K562 (cell line): ENCODE measurements around the gene CEBPB. TPM values are rescaled to one million over a fixed set of nuclear protein-coding genes. Genes with fewer than 3 reads are reported as not detected.

Source experiments
- C11orf30 ChIP-seq: fragments of 450-650 bp; IDR thresholded peaks from 2 replicates; pipeline ENCODE4 v1.6.1; 2016; ENCODE audit warnings: low read depth, mild to moderate bottlenecking
- DACH1 ChIP-seq: fragments of 450-650 bp; IDR thresholded peaks from 2 replicates; pipeline ENCODE4 v1.6.1; 2018; ENCODE audit not compliant: partially characterized antibody
- E2F4 ChIP-seq: sonication (generic); formaldehyde crosslinking; IDR thresholded peaks from 2 replicates; pipeline ENCODE4 v1.8.0; 2022; ENCODE audit warnings: mild to moderate bottlenecking, low read depth, missing genetic modification reagents
- FOXO4 ChIP-seq: fragments of 450-650 bp; formaldehyde crosslinking; IDR thresholded peaks from 2 replicates; pipeline ENCODE4 v1.4.0; 2020; ENCODE audit warnings: mild to moderate bottlenecking, moderate library complexity
- GTF2E2 ChIP-seq: fragments of 200-800 bp; sonication (Bioruptor generic); IDR thresholded peaks from 2 replicates; pipeline ENCODE4 v1.6.1; 2016; ENCODE audit warnings: missing genetic modification characterization, missing compliant biosample characterization
- HDAC1 ChIP-seq, 2 experiments: fragments of 450-650 bp; IDR thresholded peaks; 2 replicates each; pipeline ENCODE4 v1.6.1; 2016 to 2017; ENCODE audit warnings: inconsistent platforms in 1 of 2, mild to moderate bottlenecking in 1 of 2, moderate library complexity in 1 of 2
- HDAC3 ChIP-seq: fragments of 450-650 bp; IDR thresholded peaks from 2 replicates; pipeline ENCODE4 v1.6.1; 2018; ENCODE audit warnings: borderline replicate concordance, mild to moderate bottlenecking, moderate library complexity; ENCODE audit not compliant: partially characterized antibody
- HDAC6 ChIP-seq: IDR thresholded peaks from 2 replicates; pipeline ENCODE4 v1.6.1; 2012; ENCODE audit warnings: low read depth, mild to moderate bottlenecking, control low read depth, inconsistent platforms, low read length, moderate library complexity
- HIVEP1 ChIP-seq: fragments of 250-450 bp; sonication (Bioruptor Pico); IDR thresholded peaks from 2 replicates; pipeline ENCODE4 v1.4.0; 2020; ENCODE audit warnings: mild to moderate bottlenecking
- ILK ChIP-seq: fragments of 450-650 bp; IDR thresholded peaks from 2 replicates; pipeline ENCODE4 v1.6.1; 2016; ENCODE audit warnings: missing genetic modification characterization, low read depth, mild to moderate bottlenecking, missing compliant biosample characterization, moderate library complexity, borderline replicate concordance
- MAFK ChIP-seq: IDR thresholded peaks from 2 replicates; pipeline ENCODE4 v1.6.1; 2011; ENCODE audit warnings: low read length, improper control_type of control experiment
- NFIX ChIP-seq: fragments of 250-450 bp; sonication (Bioruptor Pico); IDR thresholded peaks from 2 replicates; pipeline ENCODE4 v1.4.0; 2020; ENCODE audit warnings: low read depth, mild to moderate bottlenecking, moderate library complexity
- OTX1 ChIP-seq: fragments of 450-650 bp; formaldehyde crosslinking; IDR thresholded peaks from 2 replicates; pipeline ENCODE4 v1.4.0; 2022; ENCODE audit warnings: mild to moderate bottlenecking
- PHF8 ChIP-seq: fragments of 200-600 bp; sonication (generic); IDR thresholded peaks from 2 replicates; pipeline ENCODE4 v1.6.1; 2012; ENCODE audit warnings: mixed run types, mild to moderate bottlenecking, inconsistent platforms, low read length, moderate library complexity, borderline replicate concordance
- POLR2AphosphoS5 ChIP-seq: IDR thresholded peaks from 2 replicates; pipeline ENCODE4 v1.6.1; 2011; ENCODE audit warnings: mild to moderate bottlenecking, low read depth, low read length, moderate library complexity; ENCODE audit not compliant: control insufficient read depth, insufficient read depth
- POLR3A ChIP-seq: IDR thresholded peaks from 2 replicates; pipeline ENCODE4 v1.6.1; 2011; ENCODE audit warnings: borderline replicate concordance, mild to moderate bottlenecking, moderate library complexity; ENCODE audit not compliant: insufficient read length, insufficient read depth; ENCODE audit errors: extremely low read depth
- RAD51 ChIP-seq: fragments of 450-650 bp; IDR thresholded peaks from 2 replicates; pipeline ENCODE4 v1.7.1; 2016; ENCODE audit warnings: low read depth, mild to moderate bottlenecking, borderline replicate concordance
- RBFOX2 ChIP-seq: fragments of 200-400 bp; formaldehyde crosslinking; IDR thresholded peaks from 2 replicates; pipeline ENCODE4 v1.6.1; 2017; ENCODE audit warnings: low read depth, mild to moderate bottlenecking, low read length, moderate library complexity
- RBM15 ChIP-seq: fragments of 200-400 bp; formaldehyde crosslinking; IDR thresholded peaks from 2 replicates; pipeline ENCODE4 v1.6.1; 2018; ENCODE audit warnings: mild to moderate bottlenecking, low read length, moderate library complexity; ENCODE audit not compliant: insufficient read depth
- SIN3B ChIP-seq: fragments of 450-650 bp; IDR thresholded peaks from 2 replicates; pipeline ENCODE4 v1.6.1; 2017; ENCODE audit warnings: low read depth, mild to moderate bottlenecking, moderate library complexity
- STAG1 ChIP-seq: sonication (generic); formaldehyde crosslinking; IDR thresholded peaks from 2 replicates; pipeline ENCODE4 v1.5.0; 2020; ENCODE audit warnings: missing genetic modification reagents, borderline replicate concordance
- SUPT5H ChIP-seq: fragments of 450-650 bp; IDR thresholded peaks from 2 replicates; pipeline ENCODE4 v1.6.1; 2016
- TBP ChIP-seq: optimal IDR thresholded peaks from 2 replicates; pipeline ENCODE3; 2011; ENCODE audit warnings: low read depth, low read length, improper control_type of control experiment
- ZNF584 ChIP-seq: fragments of 200-800 bp; sonication (Bioruptor generic); IDR thresholded peaks from 2 replicates; pipeline ENCODE4 v1.6.1; 2016; ENCODE audit warnings: low read depth, mild to moderate bottlenecking, missing genetic modification characterization, missing compliant biosample characterization
- ZNF644 ChIP-seq: fragments of 200-800 bp; sonication (Bioruptor generic); IDR thresholded peaks from 2 replicates; pipeline ENCODE4 v1.6.1; 2016; ENCODE audit warnings: low read depth, missing genetic modification characterization, missing compliant biosample characterization
- ZNF79 ChIP-seq: fragments of 250-450 bp; sonication (Bioruptor Pico); IDR thresholded peaks from 2 replicates; pipeline ENCODE4 v1.4.0; 2020; ENCODE audit warnings: low read depth, mild to moderate bottlenecking, moderate library complexity
- polyA plus RNA-seq, 8 experiments: library from polyadenylated mRNA; depleted of rRNA in 4 of 8; stranded (reverse) in 5 of 8; unstranded in 3 of 8; fragments of >200 nt; fragmentation: Nextera tagmentation in 2 of 8; fragmentation: Illumina TruSeq in 1 of 8; extraction: Ambion mirVana in 2 of 8; extraction: Trizol in 1 of 8; gene quantifications; 2 replicates each; pipeline versions ENCODE4 v1.2.1 to v1.2.3, GENCODE V29; 2011 to 2014; ENCODE audit warnings: inconsistent platforms in 1 of 8, missing spikeins in 1 of 8
- total RNA-seq, 7 experiments: library from RNA; depleted of rRNA in 6 of 7; stranded (reverse); fragments of >200 nt in 6 of 7; fragmentation: Illumina TruSeq in 2 of 7; extraction: Trizol in 2 of 7; gene quantifications; 2 replicates each; pipeline versions ENCODE4 v1.2.1 to v1.2.3, GENCODE V29; 2011 to 2021; ENCODE audit warnings: low replicate concordance in 1 of 7

The CEBPB gene
- total and polyA plus RNA-seq, 9 of the 15 experiments (the other 6 are each of a cell fraction or from before 2014, with no cell fraction given), result 1.2 to 72.6 (median 7.8) TPM

DNA sequence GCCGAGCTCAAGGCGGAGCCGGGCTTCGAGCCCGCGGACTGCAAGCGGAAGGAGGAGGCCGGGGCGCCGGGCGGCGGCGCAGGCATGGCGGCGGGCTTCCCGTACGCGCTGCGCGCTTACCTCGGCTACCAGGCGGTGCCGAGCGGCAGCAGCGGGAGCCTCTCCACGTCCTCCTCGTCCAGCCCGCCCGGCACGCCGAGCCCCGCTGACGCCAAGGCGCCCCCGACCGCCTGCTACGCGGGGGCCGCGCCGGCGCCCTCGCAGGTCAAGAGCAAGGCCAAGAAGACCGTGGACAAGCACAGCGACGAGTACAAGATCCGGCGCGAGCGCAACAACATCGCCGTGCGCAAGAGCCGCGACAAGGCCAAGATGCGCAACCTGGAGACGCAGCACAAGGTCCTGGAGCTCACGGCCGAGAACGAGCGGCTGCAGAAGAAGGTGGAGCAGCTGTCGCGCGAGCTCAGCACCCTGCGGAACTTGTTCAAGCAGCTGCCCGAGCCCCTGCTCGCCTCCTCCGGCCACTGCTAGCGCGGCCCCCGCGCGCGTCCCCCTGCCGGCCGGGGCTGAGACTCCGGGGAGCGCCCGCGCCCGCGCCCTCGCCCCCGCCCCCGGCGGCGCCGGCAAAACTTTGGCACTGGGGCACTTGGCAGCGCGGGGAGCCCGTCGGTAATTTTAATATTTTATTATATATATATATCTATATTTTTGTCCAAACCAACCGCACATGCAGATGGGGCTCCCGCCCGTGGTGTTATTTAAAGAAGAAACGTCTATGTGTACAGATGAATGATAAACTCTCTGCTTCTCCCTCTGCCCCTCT is 1.1 kb downstream of the CEBPB start (continued):
- no peak for TF ChIP-seq DACH1
- no peak for TF ChIP-seq ZNF644 (tag)
- no peak for TF ChIP-seq RAD51
- no peak for TF ChIP-seq ILK (tag)
- TF ChIP-seq SIN3B, result no peak
- TF ChIP-seq NFIX (CRISPR knock-in tag), result no peak
- peak; percentile 55 for TF ChIP-seq TBP
- no peak for TF ChIP-seq POLR2AphosphoS5
- TF ChIP-seq MAFK, result no peak
- TF ChIP-seq OTX1 (CRISPR knock-in tag), result no peak
- TF ChIP-seq RBM15, result 0 out of 2 replicates have a peak, but pooled peaks have one; percentile 87
- peak; percentile 83; the same call in 1 of the 2 replicates for TF ChIP-seq HDAC6
- TF ChIP-seq HDAC3, result no peak
- peak; percentile 55 for TF ChIP-seq SUPT5H
- TF ChIP-seq HDAC1 (IDR thresholded peaks at IDR 0.05), result peak in 1 of 2 experiments; percentile 11; a peak in 1 of 4 replicates
- no peak for TF ChIP-seq C11orf30
- no peak for TF ChIP-seq POLR3A
- TF ChIP-seq E2F4 (CRISPR knock-in tag), result peak; percentile 75; the same call in 1 of the 2 replicates
- no peak for TF ChIP-seq ZNF584
- no peak for TF ChIP-seq ZNF79 (CRISPR knock-in tag)
- TF ChIP-seq PHF8, result peak; percentile 54; the same call in 1 of the 2 replicates
- peak; percentile 19 for TF ChIP-seq GTF2E2 (tag)
- peak; percentile 94 for TF ChIP-seq RBFOX2
- TF ChIP-seq STAG1 (CRISPR knock-in tag), result peak; percentile 59; the same call in 1 of the 2 replicates
- 0 out of 2 replicates have a peak, but pooled peaks have one; percentile 32 for TF ChIP-seq HIVEP1 (CRISPR knock-in tag)
- no peak for TF ChIP-seq FOXO4 (CRISPR knock-in tag)
